ENCODE measurements around the gene ZC3H4.

ZC3H4 gene

DNA sequence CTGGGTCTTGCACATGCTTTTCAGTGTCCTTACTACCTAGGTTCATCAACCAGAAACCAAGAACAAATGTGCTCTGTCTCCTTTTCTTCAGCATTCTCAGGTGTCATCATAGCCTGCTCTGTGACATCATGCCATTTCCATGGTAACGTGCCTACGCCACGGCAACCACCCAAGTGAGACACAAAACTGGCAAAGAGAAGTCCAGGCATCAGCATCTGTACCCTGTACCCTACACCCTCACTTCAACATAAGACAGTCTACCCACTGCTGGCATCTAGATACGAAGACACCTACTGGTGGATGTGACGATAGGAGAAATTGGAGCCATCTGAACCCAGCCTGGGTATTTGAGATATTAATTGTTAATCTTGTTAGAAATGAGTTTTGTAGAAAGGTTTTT is 13.3 kb downstream of the ZC3H4 start:
- H3K4me3 ChIP-seq (replicated peaks; ENCODE audit: low read depth, low read length), result no peak overlapping the region
- DNase-seq (ENCODE audit: low read depth), result no peak
- TF ChIP-seq, protein P1, sequence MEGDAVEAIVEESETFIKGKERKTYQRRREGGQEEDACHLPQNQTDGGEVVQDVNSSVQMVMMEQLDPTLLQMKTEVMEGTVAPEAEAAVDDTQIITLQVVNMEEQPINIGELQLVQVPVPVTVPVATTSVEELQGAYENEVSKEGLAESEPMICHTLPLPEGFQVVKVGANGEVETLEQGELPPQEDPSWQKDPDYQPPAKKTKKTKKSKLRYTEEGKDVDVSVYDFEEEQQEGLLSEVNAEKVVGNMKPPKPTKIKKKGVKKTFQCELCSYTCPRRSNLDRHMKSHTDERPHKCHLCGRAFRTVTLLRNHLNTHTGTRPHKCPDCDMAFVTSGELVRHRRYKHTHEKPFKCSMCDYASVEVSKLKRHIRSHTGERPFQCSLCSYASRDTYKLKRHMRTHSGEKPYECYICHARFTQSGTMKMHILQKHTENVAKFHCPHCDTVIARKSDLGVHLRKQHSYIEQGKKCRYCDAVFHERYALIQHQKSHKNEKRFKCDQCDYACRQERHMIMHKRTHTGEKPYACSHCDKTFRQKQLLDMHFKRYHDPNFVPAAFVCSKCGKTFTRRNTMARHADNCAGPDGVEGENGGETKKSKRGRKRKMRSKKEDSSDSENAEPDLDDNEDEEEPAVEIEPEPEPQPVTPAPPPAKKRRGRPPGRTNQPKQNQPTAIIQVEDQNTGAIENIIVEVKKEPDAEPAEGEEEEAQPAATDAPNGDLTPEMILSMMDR (IDR thresholded peaks at IDR 0.05; ENCODE audit: low read length, missing control alignments), result no peak

DNA sequence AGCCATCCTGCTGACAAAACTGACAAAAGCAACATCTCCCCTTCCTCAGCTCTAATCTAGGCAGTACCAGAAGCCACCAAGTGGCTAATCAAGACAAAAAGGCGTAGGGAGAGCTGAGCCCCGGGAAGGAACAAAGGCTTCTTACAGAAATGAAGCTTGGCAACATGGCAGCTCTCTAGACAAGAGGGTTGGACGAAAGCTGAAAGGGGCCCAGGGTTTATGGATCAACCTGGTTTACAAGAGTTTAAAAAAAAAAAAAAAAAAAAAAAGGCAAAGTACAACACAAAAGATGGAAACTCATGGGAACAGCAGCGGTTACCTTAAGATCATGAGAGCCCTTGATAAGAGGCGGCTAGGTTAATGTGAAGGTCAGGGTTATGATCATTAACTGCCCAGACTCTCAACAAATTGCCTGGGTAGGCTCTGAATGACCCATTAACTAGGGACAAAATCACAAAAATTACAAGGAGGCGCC is 14.0 kb downstream of the ZC3H4 start:
- TF ChIP-seq, protein P1 (IDR thresholded peaks at IDR 0.05; ENCODE audit: low read length, missing control alignments), result no peak
- no peak for DNase-seq (ENCODE audit: low read depth)
- no peak overlapping the region for H3K4me3 ChIP-seq (replicated peaks; ENCODE audit: low read depth, low read length)

DNA sequence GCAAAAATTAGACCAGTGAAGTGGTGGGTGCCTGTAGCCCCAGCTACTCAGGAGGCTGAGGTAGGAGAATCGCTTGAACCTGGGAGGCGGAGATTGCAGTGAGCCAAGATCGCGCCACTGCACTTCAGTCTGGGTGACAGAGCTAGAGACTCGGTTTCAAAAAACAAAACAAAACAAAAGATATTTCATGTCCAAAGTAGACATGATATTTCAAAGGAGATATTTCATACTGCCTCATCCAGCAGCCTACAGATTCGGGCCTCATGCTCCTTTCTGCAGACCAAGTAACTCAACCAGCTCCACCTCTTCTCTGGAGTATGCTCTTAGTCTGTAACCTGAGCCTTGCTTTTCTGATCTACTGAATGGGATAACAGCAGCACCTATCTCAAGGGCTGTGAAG is 15.0 kb downstream of the ZC3H4 start:
- DNase-seq (ENCODE audit: low read depth), result no peak
- no peak overlapping the region for H3K4me3 ChIP-seq (replicated peaks; ENCODE audit: low read depth, low read length)
- TF ChIP-seq, protein P1 (IDR thresholded peaks at IDR 0.05; ENCODE audit: low read length, missing control alignments), result no peak

DNA sequence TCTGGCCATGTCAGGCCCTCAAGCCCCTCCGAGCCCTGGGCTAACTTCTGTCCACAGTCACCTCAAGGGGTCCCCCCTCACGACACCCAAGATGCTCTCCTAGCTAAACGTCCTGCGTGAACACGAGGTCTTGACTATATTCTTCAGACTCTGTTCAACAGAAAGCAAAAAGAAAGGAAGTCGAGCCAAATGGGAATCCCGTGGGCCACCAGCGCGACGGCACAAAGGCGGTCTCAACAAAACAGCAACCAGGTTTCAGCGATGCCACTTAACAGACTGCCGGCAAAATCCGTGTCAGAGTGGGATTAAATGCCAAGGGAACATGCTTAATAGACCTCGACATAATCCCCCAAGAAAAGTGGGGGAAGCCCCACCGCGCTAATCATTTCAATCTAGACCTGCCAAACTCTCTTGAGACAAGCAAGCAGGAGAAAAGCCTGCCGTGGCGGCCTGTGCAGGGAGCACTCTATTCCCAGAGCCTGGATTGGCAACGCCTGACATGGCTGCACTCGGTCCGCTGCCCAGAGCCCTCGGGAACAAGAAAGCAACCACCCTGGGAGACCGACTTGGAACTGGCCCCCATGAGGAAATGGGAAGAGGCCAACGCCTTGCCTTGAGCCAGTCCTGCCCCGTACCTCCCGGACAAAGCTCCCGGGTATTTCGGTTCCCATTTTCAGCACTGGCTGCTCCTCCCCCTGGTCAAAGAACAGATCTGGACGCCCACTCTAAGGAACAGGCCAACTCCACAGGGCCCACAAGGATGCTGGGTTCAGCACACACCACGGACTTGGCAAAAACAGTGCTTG is 16.0 kb downstream of the ZC3H4 start:
- no peak overlapping the region for H3K4me3 ChIP-seq (replicated peaks; ENCODE audit: low read depth, low read length)
- DNase-seq (ENCODE audit: low read depth), result no peak
- TF ChIP-seq, protein P1 (IDR thresholded peaks at IDR 0.05; ENCODE audit: low read length, missing control alignments), result no peak

DNA sequence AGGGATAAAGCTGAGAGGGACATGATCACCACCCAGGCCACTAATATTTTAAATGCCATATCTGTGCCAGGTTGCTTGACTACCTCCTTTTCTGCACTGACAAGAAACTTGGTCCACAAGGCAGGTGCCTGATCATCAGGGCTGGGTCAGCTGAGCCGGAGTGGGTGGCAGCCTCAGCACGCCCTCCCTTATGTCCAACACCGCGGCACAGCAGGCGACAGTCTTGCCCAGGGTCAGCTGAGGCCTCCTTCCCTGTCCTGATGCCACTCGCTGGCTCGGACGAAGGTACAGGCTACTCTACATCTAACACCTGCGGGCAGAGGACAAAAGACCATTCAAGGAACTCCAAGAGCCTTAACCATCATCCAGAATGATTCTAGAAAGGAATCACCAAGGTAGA is 16.9 kb downstream of the ZC3H4 start:
- DNase-seq (ENCODE audit: low read depth), result no peak
- TF ChIP-seq, protein P1 (IDR thresholded peaks at IDR 0.05; ENCODE audit: low read length, missing control alignments), result no peak
- no peak overlapping the region for H3K4me3 ChIP-seq (replicated peaks; ENCODE audit: low read depth, low read length)

DNA sequence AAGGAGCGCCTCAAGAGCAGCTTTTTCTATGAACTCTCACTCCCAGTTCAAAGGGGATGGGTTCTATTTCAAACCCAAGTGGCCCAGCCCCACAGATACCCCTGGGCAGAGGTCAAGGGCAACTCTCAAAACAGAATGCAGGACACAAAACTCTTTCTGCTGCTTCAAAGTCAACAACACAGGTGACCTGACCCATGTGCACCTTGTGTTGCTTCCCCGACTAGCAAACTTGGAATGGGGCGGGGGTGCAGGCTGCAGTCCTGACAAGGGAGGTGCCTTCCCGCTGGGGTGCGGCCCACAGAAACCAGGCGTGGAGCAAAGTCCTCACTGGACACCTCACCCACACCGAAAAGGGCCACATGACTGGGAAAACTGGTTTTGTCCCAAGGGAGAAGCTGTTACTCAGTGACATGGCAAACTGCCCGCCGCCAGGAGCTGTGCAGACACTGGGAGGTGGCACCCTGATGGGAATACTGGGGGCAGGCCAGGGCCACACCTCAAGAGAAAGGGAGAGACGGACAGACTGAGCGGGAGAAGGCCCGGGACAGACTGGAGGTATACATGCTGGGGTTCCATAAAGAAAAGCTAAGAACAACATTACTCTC is 17.4 kb downstream of the ZC3H4 start:
- TF ChIP-seq, protein P1 (IDR thresholded peaks at IDR 0.05; ENCODE audit: low read length, missing control alignments), result no peak
- no peak for DNase-seq (ENCODE audit: low read depth)
- no peak overlapping the region for H3K4me3 ChIP-seq (replicated peaks; ENCODE audit: low read depth, low read length)
